Erythroblast (primary cell): ENCODE data around the gene SUGCT.

Source experiments
- GATA1 ChIP-seq: IDR thresholded peaks from 2 replicates; pipeline ENCODE4 v1.6.1; 2011; ENCODE audit warnings: low read depth, mild to moderate bottlenecking, control low read depth, low read length, moderate library complexity
- POLR2A ChIP-seq: IDR thresholded peaks from 2 replicates; pipeline ENCODE4 v1.6.1; 2011; ENCODE audit warnings: mild to moderate bottlenecking, low read length

DNA sequence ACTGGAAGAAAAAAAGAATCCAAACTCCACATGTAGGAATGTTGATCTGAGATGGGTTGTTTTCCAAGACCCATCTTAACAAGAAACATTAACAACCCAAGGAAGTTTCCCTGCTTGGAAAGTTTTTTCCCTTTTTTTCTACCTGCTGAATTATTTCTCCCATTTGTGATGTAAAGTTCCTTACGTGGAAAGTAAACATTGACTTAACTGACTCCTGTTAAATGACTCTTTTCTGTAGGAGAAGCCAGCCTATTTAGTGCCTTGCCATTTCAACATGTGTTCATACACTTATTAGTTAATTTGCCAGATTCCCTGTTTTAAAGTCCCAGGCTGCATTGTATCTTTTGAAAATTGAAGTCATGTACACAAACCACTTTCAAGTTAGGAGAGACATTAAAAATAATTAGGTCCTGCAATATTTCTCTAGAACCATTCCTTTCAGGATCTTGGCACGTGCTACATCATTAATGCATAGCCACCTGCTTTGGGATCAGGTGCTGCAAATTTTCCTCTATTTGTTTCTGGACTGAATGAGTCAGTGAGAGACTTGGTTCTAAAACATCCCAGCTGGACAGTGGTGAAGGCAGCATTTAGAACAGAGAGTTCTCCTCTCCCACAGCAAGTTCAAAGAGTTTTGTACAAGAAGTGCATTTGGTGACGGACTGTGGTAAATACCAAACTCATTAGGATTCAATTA is 698.5 kb downstream of the SUGCT start:
- TF ChIP-seq POLR2A (no peak), GATA1 (no peak)
